ENCODE measurements around the gene PDE10A.
"Not testable (repeated sequence)": the region's sequence is repeated elsewhere in the genome, so short reads cannot be mapped to it uniquely, and the experiment has no call there.

The PDE10A gene

DNA sequence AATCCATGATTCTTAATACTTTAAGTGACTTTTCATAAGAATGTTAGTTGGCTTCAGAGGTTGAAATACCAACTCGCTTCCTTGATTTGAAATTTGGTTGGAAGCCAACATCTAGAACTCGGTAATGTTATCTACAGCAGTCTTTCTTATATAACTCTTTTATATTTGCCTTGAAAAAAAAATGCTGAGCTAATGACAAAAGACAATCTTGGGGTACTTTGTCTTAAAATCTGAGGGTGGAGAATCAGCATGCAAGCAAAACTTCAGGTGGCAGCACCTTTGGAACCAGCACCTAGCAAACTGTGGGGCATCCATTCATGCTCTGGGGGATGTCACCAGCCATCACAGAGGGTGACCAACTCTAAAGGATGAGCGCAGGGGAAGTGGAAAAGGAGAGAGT, 76.3 kb downstream of the PDE10A start:
- no peak for ATAC-seq
- DNase-seq, result no peak

- ATAC-seq (no peak), DNase-seq (no peak)
Observed at GRCh38 chr6:165585060-165585459, 78.0 kb downstream of the PDE10A start.

DNA sequence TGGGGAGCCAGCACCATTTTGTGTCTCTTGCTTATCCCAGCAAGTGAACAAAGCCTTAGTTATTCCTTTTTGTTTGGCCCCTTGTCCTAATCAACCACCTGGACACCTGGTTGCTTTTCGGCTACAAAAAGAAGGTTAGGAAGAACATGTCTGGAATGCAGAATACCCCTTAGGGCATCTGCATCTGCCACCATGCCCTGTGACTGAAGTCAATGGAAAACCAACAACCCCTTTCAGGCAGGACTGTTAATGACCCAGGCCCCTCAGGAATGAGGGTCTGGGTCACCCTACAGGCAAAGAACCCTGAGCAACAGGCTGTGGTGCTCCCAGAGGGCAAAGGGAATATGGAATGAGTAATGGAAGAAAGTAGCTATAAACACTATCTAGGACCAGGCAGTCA, 78.5 kb downstream of the PDE10A start:
- ATAC-seq (no peak), DNase-seq (no peak)

DNA sequence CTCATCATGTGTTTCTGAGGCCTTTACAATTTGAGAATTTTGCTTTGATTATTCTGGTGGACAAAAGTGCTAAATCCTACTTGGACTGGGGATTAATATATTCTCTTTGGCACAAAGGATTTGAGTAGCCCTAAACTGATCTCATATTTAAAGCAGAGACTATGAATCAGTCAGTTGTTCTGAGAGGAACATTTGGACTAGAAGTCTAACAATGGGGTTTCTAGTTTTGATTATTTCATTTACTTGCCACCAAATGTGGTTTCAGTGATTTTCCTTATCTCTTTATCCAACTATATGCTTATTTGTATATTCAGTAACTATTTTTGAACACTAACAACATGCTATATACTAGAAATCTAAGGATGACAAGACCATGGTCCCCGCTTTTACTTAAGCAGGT, 81.4 kb downstream of the PDE10A start:
- ATAC-seq (no peak), DNase-seq (no peak)

DNA sequence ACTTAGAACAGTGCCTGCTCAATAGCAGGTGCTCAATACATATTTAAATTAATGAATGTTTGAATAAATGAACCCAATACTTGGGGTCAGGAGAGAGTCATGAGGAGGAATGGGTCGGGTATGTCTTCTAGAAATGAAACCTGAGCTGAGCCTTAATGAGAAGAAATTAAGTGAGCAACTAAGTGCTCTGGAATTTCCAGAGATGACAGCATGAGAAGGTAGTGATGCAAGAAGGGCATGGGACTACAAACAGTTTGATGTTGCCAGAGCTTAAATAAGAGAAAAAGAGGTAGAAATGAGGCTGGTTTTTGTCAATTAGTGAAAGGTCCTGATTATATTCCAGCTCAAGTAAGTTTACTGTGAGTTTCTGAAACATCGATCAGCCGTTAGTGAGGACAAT, 82.9 kb downstream of the PDE10A start:
- DNase-seq, result no peak
- no peak for ATAC-seq

DNA sequence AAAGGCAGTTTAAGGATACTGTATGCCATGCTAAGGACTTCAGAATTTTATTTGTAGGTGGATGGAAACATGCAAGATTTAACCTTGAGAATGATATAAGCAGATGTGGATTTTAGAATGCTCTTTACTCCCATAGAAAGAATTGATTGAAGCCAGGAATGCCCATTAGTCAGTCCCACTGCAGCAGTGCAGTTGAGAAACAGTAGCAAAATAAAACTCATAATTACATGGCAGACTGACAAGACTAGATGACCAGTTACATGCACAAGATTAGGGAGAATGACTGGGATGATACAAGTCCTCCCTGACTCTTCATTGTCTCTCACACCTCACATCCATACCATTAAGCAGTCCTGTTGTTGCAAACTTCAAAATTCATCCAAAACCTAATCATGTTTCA, 83.9 kb downstream of the PDE10A start:
- ATAC-seq, result no peak
- DNase-seq, result no peak

GRCh38 chr6:165577556-165577955, 85.5 kb downstream of the PDE10A start:
- ATAC-seq (no peak), DNase-seq (no peak)

GRCh38 chr6:165575158-165575549, 87.9 kb downstream of the PDE10A start:
- ATAC-seq, result no peak
- DNase-seq, result no peak

GRCh38 chr6:165574220-165575157, 88.6 kb downstream of the PDE10A start:
- ATAC-seq (no peak), DNase-seq (no peak)

DNA sequence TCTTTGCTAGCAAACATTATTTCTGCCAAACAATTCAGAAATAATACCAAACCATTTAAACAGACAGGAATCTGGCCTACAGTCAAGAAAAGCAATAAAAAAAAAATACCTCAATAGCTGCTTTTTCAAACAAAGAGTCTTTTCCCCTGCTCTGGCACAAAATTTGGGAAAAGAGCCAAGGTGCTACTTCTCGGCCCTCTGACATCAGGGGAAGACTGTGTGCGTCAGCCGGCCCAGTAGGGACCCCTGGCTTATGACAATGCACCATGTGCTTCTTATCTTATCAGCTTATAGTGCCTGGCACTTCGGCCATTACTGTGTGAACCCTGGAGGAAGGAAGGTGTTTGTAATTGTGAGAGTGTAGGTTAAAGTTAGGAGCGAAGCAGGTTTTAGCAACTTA, 89.4 kb downstream of the PDE10A start:
- no peak for DNase-seq
- no peak for ATAC-seq

- DNase-seq, result no peak
- ATAC-seq, result no peak
Observed at GRCh38 chr6:165571721-165572132, 91.3 kb downstream of the PDE10A start.

DNA sequence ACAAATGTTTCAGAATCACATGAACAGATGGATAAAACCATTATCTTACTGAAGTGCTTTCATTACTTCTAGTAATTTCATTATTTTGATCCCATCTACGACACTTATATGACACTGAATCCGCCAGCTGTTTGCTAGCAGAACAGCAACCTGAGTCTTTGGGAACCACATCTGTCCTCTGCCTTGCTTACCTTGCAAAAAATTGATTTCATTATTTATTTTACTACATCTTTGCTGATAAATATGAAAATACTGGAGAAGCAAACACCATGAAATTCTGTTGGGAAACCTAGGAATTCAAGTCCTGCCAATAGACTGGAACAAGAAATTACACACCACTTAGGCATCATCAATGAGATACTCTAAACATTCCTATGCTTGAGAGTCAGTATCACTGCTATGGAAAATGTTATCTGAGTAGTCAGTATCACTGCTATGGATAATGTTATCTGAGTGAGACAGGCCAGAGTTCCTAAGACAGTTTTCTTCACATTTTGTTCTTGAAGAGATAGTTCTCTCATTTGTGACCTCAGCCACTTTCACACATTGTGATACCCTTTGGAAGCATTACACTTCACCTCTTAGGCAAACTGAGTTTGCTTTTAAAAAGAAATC, 91.9 kb downstream of the PDE10A start:
- DNase-seq (no peak), ATAC-seq (no peak)

- ATAC-seq (no peak), DNase-seq (no peak)
Observed at GRCh38 chr6:165568326-165568725, 94.7 kb downstream of the PDE10A start.

DNA sequence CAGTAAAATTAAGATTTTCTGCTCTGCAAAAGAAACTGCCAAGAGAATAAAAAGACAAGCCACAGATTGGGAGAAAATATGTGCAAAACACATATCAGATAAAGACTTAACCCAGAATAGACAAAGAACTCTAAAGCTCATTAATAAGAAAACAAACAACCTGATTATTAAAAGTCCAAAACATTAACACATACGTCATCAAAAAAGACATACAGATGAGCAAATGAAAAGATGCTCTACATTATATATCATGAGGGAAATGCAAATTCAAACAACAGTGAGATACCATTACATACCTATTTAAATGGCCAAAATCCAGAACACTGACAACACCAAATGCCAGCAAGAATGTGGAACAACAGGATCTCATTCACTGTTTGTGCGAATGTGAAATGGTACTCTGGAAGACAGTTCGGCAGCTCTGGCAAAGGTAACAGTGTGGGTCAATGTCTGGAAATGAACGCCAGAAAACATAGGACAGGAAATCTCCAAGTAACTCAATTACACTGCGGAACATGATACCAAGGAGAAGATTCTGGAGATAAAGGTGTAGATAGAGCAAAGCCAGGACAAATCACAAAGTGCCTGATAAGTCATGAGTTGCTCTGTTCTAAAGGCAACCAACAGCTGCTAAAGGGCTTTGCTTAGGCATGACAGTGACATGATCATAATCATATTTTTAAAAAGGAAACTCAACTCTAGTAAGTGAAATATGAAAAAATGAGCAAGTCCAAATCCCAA, 96.8 kb downstream of the PDE10A start:
- ATAC-seq, result no peak

GRCh38 chr6:165562421-165563090, 100.5 kb downstream of the PDE10A start:
- no peak for ATAC-seq

More for the DNA sequence above, 96.8 kb downstream of the PDE10A start:
- DNase-seq, result no peak

GRCh38 chr6:165559632-165560031, 103.4 kb downstream of the PDE10A start:
- ATAC-seq (no peak), DNase-seq (no peak)

More at GRCh38 chr6:165562421-165563090, 100.5 kb downstream of the PDE10A start:
- no peak for DNase-seq

DNA sequence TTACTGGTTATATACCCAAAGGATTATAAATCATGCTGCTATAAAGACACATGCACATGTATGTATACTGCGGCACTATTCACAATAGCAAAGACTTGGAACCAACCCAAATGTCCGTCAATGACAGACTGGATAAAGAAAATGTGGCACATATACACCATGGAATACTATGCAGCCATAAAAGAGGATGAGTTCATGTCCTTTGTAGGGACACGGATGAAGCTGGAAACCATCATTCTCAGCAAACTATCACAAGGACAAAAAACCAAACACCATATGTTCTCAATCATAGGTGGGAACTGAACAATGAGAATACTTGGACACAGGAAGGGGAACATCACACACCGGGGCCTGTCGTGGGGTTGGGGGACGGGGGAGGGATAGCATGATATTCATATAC, 104.9 kb downstream of the PDE10A start:
- DNase-seq, ATAC-seq: not testable (repeated sequence)

DNA sequence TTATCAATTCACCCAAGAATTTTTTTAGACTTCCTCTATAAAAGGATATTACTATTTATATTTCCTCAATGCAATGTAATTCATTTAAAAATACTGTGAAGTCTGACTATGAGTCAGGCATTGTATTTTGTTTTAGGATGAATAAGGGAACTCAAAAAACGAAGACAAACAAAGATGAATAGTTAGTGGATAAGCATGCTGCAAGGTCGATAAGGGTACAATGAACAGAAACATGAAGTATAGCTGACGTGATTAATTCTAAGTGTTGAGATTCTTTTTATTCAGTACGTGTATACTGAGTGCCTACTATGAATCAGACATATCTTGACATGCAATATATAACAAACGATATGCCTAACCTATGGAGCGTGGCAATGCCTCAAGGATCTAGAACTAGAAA, 105.4 kb downstream of the PDE10A start:
- no peak for ATAC-seq
- DNase-seq, result no peak

- ATAC-seq (no peak), DNase-seq (no peak)
Observed at GRCh38 chr6:165556116-165556843, 106.8 kb downstream of the PDE10A start.

- ATAC-seq, DNase-seq: not testable (repeated sequence)
Observed at GRCh38 chr6:165554644-165555043, 108.4 kb downstream of the PDE10A start.

DNA sequence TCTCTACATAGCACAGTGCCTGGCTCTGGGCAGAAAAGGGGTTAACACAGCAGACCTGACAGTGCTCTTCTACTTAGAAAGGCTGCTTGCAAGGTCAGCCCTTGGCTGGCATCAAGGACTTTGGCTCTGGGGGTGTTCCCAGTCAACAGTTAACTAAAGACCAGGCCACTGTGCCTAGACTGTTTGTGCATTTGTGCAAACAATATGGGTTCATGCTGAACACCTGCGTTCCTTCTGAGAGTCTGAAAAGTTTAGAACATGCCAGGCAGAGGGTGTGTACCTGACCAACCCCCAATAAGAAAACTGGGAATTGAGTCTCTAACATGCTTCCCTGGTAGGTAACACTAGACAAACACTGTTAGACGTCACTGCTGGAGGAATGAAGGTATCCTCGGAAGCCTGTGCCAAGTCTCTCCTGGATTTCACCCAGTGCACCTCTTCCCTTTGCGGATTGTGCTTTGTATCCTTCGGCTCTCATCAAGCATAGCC, 110.7 kb downstream of the PDE10A start:
- no peak for DNase-seq
- ATAC-seq, result no peak

Data from stimulated activated naive CD8-positive, alpha-beta T cell treated with anti-CD3 and anti-CD28 coated beads, Interleukin-15, Interleukin-2, amounts not matched to agents 100 U/mL and 50 U/mL, for 24 hours (primary cell).